Fibroblast of pulmonary artery (primary cell): ENCODE data around the gene MKNK1.

Source experiments
- DNase-seq: peaks from one replicate; pipeline ENCODE4 v3.0.0-alpha.2; 2010; ENCODE audit warnings: low read depth
- H3K4me3 ChIP-seq: replicated peaks from 2 replicates; pipeline ENCODE4 v1.5.1; 2011; ENCODE audit warnings: low read depth, mild to moderate bottlenecking, control low read depth, low read length, moderate library complexity
- CTCF ChIP-seq: IDR thresholded peaks from 2 replicates; pipeline ENCODE4 v1.5.1; 2011; ENCODE audit warnings: mild to moderate bottlenecking, control low read depth, low read length, inconsistent platforms; ENCODE audit errors: missing control alignments

The MKNK1 gene

DNA sequence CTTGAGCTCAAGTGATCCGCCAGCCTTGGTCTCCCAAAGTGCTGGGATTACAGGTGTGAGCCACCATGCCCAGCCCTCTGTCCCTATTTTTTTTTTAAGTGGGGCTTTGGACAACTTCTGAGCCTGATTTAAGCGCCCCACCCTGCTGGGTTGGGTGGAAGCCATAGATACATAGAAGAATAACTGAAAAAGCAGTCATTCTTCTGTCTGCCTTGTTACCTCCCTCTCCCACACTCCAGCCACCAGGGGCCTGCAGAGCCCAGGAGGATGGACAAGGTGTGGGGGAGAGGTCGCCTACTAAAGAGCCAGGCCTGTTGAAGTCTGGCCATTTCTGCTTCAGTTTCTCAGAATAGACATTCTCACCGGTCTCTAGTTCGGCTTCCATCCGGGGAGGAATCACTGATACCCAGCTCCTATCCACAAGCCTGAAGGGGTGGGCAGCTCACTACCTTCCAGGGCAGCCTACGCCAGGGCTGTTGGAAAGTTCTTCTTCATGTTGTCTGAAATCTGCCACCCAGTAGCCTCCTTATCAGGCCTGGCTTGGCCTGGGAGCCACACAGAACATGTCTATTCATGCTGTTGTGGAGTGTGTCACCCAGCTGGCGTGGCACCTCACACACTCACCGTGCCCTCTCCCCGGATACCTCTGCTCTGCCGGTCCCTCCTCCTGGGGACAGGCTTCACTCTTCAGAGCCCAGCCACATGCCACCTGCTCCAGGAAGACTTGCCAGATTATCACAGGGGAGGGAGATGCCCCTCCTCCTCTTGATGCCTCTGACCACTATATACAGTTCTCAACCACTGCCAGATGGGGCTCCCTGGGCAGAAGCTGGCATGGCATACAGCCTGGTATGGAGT, 80.3 kb downstream of the MKNK1 start:
- no peak for DNase-seq
- no peak overlapping the region for H3K4me3 ChIP-seq
- TF ChIP-seq CTCF, result no peak

DNA sequence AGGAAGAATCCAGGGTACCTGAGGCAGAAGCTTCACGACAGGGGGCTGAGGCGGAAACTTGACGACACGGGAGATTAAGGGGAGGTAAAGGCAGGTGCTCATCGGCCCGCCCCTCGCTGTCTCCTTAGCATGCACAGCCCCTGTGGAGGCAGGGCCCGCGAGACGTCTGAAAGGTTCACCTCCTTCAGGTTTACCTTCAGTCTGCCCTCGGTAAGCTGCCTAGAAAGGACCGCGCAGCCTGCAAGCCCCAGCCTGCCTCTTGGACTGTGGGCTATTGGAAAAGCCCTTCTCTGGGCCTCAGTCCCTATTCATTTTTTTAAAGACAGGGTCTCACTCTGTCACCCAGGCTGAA, 81.1 kb downstream of the MKNK1 start:
- no peak for TF ChIP-seq CTCF
- H3K4me3 ChIP-seq, result no peak overlapping the region
- DNase-seq, result no peak

GRCh38 chr1:46522184-46522968, 81.7 kb downstream of the MKNK1 start:
- no peak overlapping the region for H3K4me3 ChIP-seq
- DNase-seq, result peak; percentile 91
- no peak for TF ChIP-seq CTCF

DNA sequence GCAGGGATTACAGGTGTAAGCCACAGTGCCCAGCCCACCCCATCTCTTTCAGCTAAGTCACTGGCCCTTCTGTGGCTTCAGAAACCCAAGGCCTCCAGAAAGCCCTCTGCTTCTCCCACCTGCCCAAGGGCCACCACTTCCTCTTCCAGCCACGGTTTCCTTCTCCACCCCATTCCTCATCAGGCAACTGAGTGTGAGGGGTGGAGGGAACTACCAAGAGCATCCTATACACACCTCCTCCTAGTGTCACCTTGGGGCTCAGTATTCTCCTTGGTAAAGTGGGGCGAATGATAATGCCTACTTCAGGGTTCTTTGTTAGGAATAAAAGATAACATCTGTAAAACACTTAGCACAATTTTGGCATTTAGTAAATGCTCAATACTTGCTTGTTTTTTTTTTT, 82.7 kb downstream of the MKNK1 start:
- no peak for DNase-seq
- no peak overlapping the region for H3K4me3 ChIP-seq
- TF ChIP-seq CTCF, result no peak

- DNase-seq, result peak; percentile 70
- no peak overlapping the region for H3K4me3 ChIP-seq
- TF ChIP-seq CTCF, result no peak
These were observed 83.8 kb downstream of the MKNK1 start for GRCh38 chr1:46520063-46520911.

DNA sequence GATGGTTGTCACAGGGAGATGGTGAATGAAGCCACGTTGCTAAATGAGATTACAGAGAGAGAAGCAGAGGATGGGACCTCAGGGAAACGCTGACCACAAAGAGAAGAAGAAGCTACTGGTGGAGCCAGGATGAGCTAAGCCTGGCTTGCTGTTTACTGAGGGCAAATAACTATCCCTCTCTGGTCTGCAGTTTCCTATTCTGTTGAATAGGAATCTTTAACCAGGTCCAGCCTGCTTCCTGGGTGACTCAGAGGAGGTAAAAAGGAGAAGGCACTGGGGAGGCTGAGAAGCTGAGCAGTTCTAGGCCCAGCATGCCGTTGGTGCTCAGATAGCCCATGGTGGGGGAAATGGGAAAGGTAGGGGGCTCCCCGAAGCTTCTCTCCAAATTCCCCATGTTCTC, 84.9 kb downstream of the MKNK1 start:
- DNase-seq, result no peak
- H3K4me3 ChIP-seq, result no peak overlapping the region
- TF ChIP-seq CTCF, result no peak
